Left renal cortex interstitium (tissue), 4 donors: Measurements from ENCODE around the gene CBFB. TPM values are rescaled to one million over a fixed set of nuclear protein-coding genes. Genes with fewer than 3 reads are reported as not detected.
"Not testable (repeated sequence)": the region's sequence is repeated elsewhere in the genome, so short reads cannot be mapped to it uniquely, and the experiment has no call there.

Experiments used
- DNase-seq, 4 donors: peaks; one replicate each; pipeline ENCODE4 v3.0.0-alpha.2; 2013; ENCODE audit warnings: low read depth in 4 of 4, low spot score in 2 of 4, missing footprints in 1 of 4
- polyA plus RNA-seq, 4 donors: library from polyadenylated mRNA; unstranded; fragments of 120-200 nt; gene quantifications; one replicate each; pipeline ENCODE4 v1.2.1, GENCODE V29; 2013; ENCODE audit not compliant: insufficient read length in 4 of 4

CBFB gene
- polyA plus RNA-seq, 4 donors: 62.3 to 77.1 (median 65.0) TPM

- DNase-seq: no peak
Observed at GRCh38 chr16:67040166-67040565, 11.2 kb downstream of the CBFB start.

GRCh38 chr16:67040906-67041305 lies 12.0 kb downstream of the CBFB start:
- no peak for DNase-seq

GRCh38 chr16:67041520-67041919 lies 12.6 kb downstream of the CBFB start:
- not testable (repeated sequence) for DNase-seq

- DNase-seq: no peak
Observed at GRCh38 chr16:67043420-67043819, 14.5 kb downstream of the CBFB start.

DNA sequence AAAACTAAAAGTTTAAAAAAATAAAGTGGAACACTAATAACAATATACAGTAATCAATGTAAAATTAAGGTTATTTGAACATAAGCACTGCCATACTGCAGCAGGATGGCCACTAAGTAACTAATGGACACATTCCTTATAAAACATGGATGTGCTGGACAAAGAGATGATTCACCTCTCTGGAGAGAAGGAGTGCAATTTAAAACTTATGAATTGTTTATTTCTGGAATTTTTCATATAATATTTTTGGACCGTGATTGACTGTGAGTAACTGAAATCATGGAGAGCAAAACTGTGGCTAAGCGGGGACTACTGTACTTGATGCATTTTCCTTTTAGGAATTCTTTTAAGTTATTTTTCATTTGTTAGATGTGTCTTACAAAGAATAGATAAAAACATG lies 21.8 kb downstream of the CBFB start:
- no peak for DNase-seq

- DNase-seq: no peak
Observed at GRCh38 chr16:67052399-67052798, 23.4 kb downstream of the CBFB start.

DNA sequence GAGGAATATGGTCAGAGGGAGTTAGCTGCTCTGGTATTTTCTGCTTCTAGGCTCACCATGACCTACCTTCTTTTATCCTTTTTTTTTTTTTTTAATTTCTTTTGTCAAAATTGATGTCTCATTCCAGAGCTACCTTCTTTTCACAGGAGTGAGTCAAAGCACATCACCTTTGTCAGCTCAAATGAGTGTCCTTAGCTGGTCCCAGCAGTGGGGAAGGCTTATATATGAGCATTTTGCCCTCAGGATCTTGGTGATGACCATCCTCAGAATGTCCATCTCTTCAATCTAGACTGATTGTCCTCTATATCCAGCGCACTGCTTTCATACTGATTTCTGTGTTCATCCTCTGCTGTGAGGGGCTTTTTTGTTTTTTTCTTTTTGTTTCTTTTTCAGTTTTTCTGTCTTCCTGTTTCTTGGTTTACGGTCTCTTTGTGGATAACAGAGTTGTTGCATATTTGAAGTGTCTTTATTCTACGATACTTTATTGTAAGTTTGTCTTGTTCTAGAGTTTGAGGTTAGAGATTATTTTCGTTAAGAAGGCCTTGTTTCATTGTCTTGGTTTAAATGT lies 24.9 kb downstream of the CBFB start:
- no peak for DNase-seq

DNA sequence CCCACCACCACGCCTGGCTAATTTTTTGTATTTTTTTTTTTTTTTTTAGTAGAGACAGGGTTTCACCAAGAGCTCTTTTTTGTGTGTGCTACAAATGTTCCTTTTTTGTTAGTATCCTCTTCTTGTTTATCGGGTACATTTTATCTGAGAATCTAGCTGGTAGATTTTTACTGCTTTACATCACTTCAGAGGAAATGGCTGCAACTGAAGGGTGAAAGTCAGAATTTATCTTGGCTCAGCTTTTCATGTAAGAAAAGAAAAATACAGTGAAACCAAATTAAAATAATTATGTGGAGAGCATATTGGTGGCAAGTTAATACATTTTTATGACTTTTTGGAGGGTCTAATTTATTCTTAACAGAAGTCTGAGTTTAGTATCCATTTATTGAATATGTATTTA lies 26.0 kb downstream of the CBFB start:
- DNase-seq: no peak

DNA sequence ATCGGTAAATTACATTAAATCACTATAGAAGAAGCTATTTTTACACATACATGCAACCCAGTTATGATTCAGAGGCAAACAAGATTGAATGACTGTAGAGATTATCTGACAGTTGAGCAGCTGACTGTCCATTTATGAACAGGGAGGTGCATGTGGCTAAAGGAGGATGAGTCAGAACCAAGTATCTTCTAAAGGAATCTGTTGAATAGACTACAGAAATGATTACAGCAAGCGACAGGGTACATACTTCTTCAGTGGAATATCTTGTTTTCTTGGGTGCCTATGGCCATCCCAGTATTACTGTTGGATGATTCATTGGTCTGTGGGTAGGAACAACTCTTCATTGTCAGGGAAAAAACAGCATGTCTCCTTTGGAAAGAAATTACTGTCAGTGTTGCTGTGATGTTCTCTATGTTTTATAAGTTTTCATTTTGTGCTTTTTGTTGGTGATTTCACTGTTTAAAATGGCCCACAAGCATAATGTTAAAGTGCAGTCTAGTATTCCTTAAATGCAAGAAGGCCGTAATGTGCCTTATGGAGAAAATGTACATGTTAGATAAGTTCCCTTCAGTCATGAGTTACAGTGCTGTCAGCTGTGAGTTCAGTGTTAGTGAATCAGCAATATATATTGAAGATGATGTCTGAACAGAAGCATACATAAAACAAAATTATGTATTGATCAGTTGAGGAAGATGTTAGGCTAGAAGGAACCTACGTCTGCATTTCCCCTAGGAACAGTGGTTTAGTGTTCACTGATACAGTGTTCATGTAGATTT lies 27.0 kb downstream of the CBFB start:
- DNase-seq: no peak

GRCh38 chr16:67063008-67063407 lies 34.1 kb downstream of the CBFB start:
- DNase-seq: no peak

GRCh38 chr16:67068212-67068753 lies 39.3 kb downstream of the CBFB start:
- DNase-seq: no peak

DNA sequence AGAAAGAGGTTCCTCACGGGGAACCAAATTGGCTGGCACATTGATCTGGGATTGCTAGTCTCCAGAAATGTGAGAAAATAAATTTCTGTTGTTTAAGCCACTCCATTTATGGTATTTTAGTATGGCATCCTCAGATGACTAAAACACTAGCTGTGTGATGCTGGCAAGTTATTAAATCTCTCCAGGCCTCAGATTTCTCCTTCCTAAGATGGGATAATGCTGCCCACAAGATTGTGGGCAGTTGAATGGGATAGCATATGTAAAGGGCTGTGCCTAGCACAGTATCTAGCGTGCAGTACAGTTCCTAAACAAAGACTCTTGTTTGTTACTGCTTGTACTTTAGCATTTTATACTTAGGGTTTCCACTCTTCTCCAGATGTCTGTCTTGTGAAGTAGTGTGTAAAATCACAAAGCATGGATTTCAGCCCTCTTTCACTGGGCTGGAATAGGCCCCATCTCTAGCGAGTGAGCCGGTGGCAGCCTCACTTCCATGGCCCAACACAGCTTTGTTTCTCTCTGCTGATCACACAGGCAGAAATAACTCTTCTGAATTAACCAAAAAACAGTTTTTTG lies 42.6 kb downstream of the CBFB start:
- DNase-seq: no peak

DNA sequence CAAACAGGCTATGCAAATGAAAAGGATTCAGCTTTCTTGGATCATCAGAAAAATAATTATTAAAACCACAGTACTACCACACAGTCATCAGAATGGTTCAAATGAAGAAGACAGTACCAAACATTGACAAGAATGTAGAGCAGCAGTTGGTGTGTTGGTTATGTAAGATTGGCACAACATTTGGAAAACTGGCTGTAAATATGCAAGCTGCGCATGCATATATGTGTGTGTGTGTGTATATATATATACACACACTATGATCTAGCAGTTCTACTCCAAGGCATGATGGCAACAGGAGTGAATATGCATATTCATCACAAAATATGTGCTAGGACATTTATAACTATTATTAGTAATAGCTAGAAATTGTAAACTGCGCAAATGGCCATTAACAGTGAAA lies 46.4 kb downstream of the CBFB start:
- DNase-seq: no peak

GRCh38 chr16:67077871-67078270 lies 48.9 kb downstream of the CBFB start:
- DNase-seq: no peak

DNA sequence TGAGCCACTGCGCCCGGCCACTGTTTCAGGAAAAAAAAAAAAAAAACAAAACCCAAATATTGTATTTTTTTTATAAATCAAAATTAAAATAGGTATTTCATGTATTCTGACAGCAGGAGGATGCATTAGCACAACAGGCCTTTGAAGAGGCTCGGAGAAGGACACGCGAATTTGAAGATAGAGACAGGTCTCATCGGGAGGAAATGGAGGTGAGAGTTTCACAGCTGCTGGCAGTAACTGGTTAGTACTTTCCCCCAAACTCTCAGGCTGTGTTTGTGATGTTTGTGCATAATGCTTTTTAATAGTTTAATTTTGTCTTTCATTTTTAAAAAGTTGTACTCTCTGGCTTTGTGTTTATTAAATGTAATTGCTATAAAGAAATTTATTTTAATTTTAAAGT lies 53.2 kb downstream of the CBFB start:
- no peak for DNase-seq

GRCh38 chr16:67082891-67083290 lies 53.9 kb downstream of the CBFB start:
- DNase-seq: no peak

DNA sequence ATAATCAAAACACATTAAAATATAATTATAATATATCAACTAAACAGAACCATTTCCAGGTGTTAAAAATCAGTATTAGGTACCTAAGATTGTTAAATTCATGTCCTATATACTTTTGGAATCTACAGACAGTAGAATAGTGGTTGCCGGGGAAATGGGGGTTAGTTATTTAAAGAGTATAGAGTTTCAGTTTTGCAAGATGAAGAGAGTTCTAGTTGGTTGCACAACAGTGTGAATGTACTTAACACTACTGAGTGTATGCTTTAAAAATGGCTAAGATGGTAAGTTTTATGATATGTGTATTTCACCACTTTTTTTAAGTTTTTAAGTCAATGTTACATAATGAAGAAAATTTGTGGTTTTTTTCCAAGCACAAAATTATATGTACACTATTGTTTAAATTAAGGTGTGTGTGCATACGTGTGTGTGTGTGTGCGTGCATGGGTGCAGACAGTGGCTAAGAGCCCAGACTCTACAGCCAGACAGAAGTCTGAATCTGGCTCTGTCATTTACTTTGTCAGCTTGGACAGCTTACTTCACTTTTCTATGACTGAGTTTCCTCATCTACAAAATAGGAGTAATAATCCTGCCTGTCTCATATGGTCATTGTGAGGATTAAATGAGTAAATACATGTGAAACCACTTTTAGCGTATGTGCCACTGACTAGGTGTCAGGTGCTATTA lies 55.5 kb downstream of the CBFB start:
- no peak for DNase-seq

DNA sequence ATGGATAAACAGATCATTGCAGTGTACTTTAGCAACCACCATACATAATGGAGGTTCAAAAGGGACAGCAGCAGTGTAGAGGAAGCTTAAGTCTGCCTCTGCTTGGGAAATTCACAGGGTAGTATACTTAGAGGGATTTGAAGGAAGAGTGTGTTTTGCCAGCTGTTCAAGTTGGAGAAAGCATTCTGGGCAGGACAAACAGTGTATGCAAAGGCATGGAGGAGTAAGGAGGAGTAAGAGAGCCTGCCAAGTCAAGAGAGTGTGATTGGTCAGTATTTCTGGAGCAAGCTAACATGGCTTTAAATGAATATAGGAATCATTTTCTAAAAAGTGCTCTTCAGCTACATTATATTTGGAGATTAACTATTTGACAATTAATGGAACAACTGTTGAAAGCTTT lies 57.9 kb downstream of the CBFB start:
- DNase-seq: no peak

DNA sequence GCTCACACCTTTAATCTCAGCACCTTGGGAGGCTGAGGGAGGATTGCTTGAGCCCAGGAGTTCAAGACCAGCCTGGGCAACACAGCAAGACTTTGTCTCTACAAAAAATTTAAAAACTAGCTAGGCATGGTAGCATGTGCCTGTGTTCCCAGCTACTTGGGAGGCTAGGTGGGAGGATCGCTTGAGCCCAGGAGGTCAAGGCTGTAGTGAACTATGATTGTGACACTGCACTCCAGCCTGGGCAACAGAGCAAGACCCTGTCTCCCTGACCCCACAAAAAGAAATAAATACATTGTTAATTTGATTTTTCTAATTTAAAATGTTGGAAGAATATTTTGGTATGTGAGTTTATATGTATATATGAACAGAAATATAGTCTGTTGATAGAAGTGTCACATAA lies 58.3 kb downstream of the CBFB start:
- no peak for DNase-seq

DNA sequence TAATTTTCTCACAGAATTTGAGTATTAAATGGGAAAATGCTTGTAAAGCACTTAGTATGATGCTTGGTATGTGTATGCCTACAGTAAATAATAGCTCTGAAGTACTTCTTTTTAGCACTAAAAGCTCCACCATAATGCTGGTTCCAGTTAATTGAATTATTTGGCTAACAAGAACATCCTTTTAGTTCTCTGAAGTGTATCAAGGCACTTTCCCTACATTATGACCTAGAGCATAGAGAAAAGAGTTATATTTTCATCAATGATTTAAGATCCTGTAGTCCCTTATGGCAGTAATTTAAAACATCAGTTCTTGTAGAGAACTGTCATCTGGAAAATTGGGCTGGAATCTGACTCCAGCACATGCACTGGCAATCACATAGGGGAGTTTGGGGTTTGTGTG lies 58.9 kb downstream of the CBFB start:
- no peak for DNase-seq

DNA sequence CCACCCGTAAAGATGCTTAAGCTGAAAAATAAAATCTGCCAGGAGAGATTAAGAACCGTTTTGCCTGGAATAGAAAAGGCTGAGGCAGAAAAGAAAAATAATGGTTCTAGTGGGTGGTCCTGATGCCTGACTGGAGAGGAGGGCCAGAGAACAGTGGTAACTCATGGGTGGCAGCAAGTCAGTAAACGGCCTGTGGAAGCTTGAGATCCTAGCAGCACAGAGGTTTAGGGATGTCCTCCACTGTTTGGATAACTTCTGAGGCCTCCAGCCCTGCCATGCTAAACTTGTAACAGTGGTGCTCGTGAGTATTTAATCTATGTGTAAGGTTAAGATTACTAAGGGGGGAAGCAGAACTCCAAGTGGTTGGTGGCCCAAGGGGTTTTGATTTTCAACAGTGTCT lies 59.6 kb downstream of the CBFB start:
- DNase-seq: no peak
